GM04504 (cell line): ENCODE results near the gene PRM1.
"Not testable (repeated sequence)": the region's sequence is repeated elsewhere in the genome, so short reads cannot be mapped to it uniquely, and the experiment has no call there.

Experiments used
- DNase-seq: peaks from one replicate; pipeline ENCODE4 v3.0.0-alpha.2; 2012; ENCODE audit warnings: low read depth

PRM1 gene

GRCh38 chr16:11314309-11314894 lies 33.3 kb upstream of the PRM1 start:
- DNase-seq = no peak

GRCh38 chr16:11313493-11314308 lies 32.6 kb upstream of the PRM1 start:
- DNase-seq = no peak

GRCh38 chr16:11312718-11313492 lies 31.8 kb upstream of the PRM1 start:
- no peak for DNase-seq

- DNase-seq = no peak
Observed at GRCh38 chr16:11310997-11311561, 29.9 kb upstream of the PRM1 start.

GRCh38 chr16:11310634-11310977 lies 29.5 kb upstream of the PRM1 start:
- no peak for DNase-seq

- DNase-seq = no peak
Observed at GRCh38 chr16:11309895-11310633, 28.9 kb upstream of the PRM1 start.

GRCh38 chr16:11308493-11309283 lies 27.6 kb upstream of the PRM1 start:
- DNase-seq = no peak

- no peak for DNase-seq
Observed at GRCh38 chr16:11307639-11308492, 26.7 kb upstream of the PRM1 start.

- DNase-seq = no peak
Observed at GRCh38 chr16:11306997-11307638, 26.0 kb upstream of the PRM1 start.

- no peak for DNase-seq
Observed at GRCh38 chr16:11306381-11306780, 25.3 kb upstream of the PRM1 start.

- DNase-seq = no peak
Observed at GRCh38 chr16:11303405-11304138, 22.4 kb upstream of the PRM1 start.

- DNase-seq = no peak
Observed at GRCh38 chr16:11302977-11303376, 21.8 kb upstream of the PRM1 start.

GRCh38 chr16:11301645-11302501 lies 20.7 kb upstream of the PRM1 start:
- DNase-seq = no peak

- no peak for DNase-seq
Observed at GRCh38 chr16:11300560-11300892, 19.4 kb upstream of the PRM1 start.

- no peak for DNase-seq
Observed at GRCh38 chr16:11299865-11300559, 18.9 kb upstream of the PRM1 start.

GRCh38 chr16:11298950-11299547 lies 17.9 kb upstream of the PRM1 start:
- not testable (repeated sequence) for DNase-seq
